Mesodermal cell (in vitro differentiated cells): Measurements from ENCODE around the gene NOP9.
A peak's percentile ranks its signal among the peaks of the same experiment; 100 is the strongest.
"Not testable (repeated sequence)": the region's sequence is repeated elsewhere in the genome, so short reads cannot be mapped to it uniquely, and the experiment has no call there.

Experiments used
- H3K27ac ChIP-seq: 2 replicates; pipeline ENCODE4 v1.7.0; 2013; ENCODE audit warnings: mild to moderate bottlenecking, low read depth, low read length, moderate library complexity; ENCODE audit not compliant: severe bottlenecking
- H3K36me3 ChIP-seq: 2 replicates; pipeline ENCODE4 v1.7.1; 2013; ENCODE audit warnings: mild to moderate bottlenecking, low read length, moderate library complexity; ENCODE audit not compliant: control insufficient read depth, insufficient read depth
- H3K4me1 ChIP-seq: one replicate; pipeline ENCODE4 v1.7.1; 2013; ENCODE audit warnings: mild to moderate bottlenecking, low read length; ENCODE audit not compliant: insufficient read depth, control insufficient read depth, poor library complexity, severe bottlenecking
- H3K4me3 ChIP-seq: 2 replicates; pipeline ENCODE4 v1.7.0; 2013; ENCODE audit warnings: low read length, control low read depth, mild to moderate bottlenecking; ENCODE audit not compliant: insufficient read depth, poor library complexity, severe bottlenecking; ENCODE audit errors: extremely low read depth
- H3K9me3 ChIP-seq: 2 replicates; pipeline ENCODE4 v1.7.1; 2013; ENCODE audit warnings: mild to moderate bottlenecking, low read length, moderate library complexity; ENCODE audit not compliant: control insufficient read depth
- WGBS, 2 experiments: methylation state at CpG; one replicate each; pipeline ENCODE4 v1.1.5; 2013; ENCODE audit warnings: missing lambda C conversion rate in 2 of 2; ENCODE audit not compliant: insufficient coverage in 2 of 2; 5-methylcytosine and 5-hydroxymethylcytosine counted together

The NOP9 gene

GRCh38 chr14:24339284-24340151 is 39.9 kb downstream of the NOP9 start, which contains the start of gene RIPK3:
Gene RIPK3, minus strand, starts transcription at chr14:24339991. Its CDS starts 165 bp downstream, at chr14:24339826.
- Histone ChIP-seq H3K9me3 (no peaks in the 10 kb centered on the region), H3K4me3 (peak within 1 kb of the TSS; percentile 29), H3K4me1 (peaks cover 5% of the 10 kb centered on the region), H3K36me3 (no peaks in the 10 kb centered on the region), H3K27ac (no peak within 1 kb of the TSS)
- WGBS, 2 experiments: 14 to 16% methylated on average over 24 to 28 of the region's 51 CpGs

- Histone ChIP-seq H3K27ac (no peak overlapping the region), H3K36me3 (no peaks in the 10 kb centered on the region), H3K4me1 (peaks cover 2% of the 10 kb centered on the region), H3K9me3 (no peaks in the 10 kb centered on the region), H3K4me3 (no peak overlapping the region)
- 57 to 100% methylated on average over 1 of the region's 1 CpG for WGBS, 2 experiments
These were observed 41.0 kb downstream of the NOP9 start for GRCh38 chr14:24340606-24341005.

GRCh38 chr14:24342889-24343288 is 43.2 kb downstream of the NOP9 start:
- no peak overlapping the region for H3K4me3 ChIP-seq
- H3K4me1 ChIP-seq: no peaks in the 10 kb centered on the region
- no peaks in the 10 kb centered on the region for H3K36me3 ChIP-seq
- H3K9me3 ChIP-seq: no peaks in the 10 kb centered on the region
- 100% methylated on average over 1 of the region's 4 CpGs for WGBS, 2 experiments
- H3K27ac ChIP-seq: no peak overlapping the region

GRCh38 chr14:24343795-24344660 is 44.4 kb downstream of the NOP9 start:
- no peak overlapping the region for H3K4me3 ChIP-seq
- H3K36me3 ChIP-seq: no peaks in the 10 kb centered on the region
- no peaks in the 10 kb centered on the region for H3K4me1 ChIP-seq
- H3K27ac ChIP-seq: no peak overlapping the region
- no peaks in the 10 kb centered on the region for H3K9me3 ChIP-seq
- 78 to 80% methylated on average over 2 to 5 of the region's 7 CpGs for WGBS, 2 experiments

GRCh38 chr14:24347134-24347533 is 47.5 kb downstream of the NOP9 start:
- H3K27ac ChIP-seq: no peak overlapping the region
- 50 to 67% methylated on average over 1 of the region's 1 CpG for WGBS, 2 experiments
- no peaks in the 10 kb centered on the region for H3K4me1 ChIP-seq
- no peaks in the 10 kb centered on the region for H3K36me3 ChIP-seq
- H3K9me3 ChIP-seq: no peaks in the 10 kb centered on the region
- H3K4me3 ChIP-seq: no peak overlapping the region

- H3K4me3 ChIP-seq: no peak overlapping the region
- H3K9me3 ChIP-seq: no peaks in the 10 kb centered on the region
- no peak overlapping the region for H3K27ac ChIP-seq
- WGBS, 2 experiments: 94 to 100% methylated on average over 2 of the region's 2 CpGs
- H3K36me3 ChIP-seq: no peaks in the 10 kb centered on the region
- no peaks in the 10 kb centered on the region for H3K4me1 ChIP-seq
These were observed 48.5 kb downstream of the NOP9 start for GRCh38 chr14:24348186-24348585.

- no peak overlapping the region for H3K27ac ChIP-seq
- 57 to 73% methylated on average over 5 of the region's 5 CpGs for WGBS, 2 experiments
- no peaks in the 10 kb centered on the region for H3K36me3 ChIP-seq
- no peaks in the 10 kb centered on the region for H3K4me1 ChIP-seq
- H3K4me3 ChIP-seq: no peak overlapping the region
- no peaks in the 10 kb centered on the region for H3K9me3 ChIP-seq
These were observed 50.1 kb downstream of the NOP9 start for GRCh38 chr14:24349742-24350141.

- H3K36me3 ChIP-seq: no peaks in the 10 kb centered on the region
- WGBS, 2 experiments: 18 to 30% methylated on average over 3 to 4 of the region's 4 CpGs
- H3K9me3 ChIP-seq: no peaks in the 10 kb centered on the region
- no peak overlapping the region for H3K4me3 ChIP-seq
- H3K27ac ChIP-seq: no peak overlapping the region
- H3K4me1 ChIP-seq: no peaks in the 10 kb centered on the region
These were observed 51.9 kb downstream of the NOP9 start for GRCh38 chr14:24351517-24351916.

GRCh38 chr14:24353559-24354481 is 54.2 kb downstream of the NOP9 start:
- H3K4me3 ChIP-seq: no peak overlapping the region
- no peaks in the 10 kb centered on the region for H3K36me3 ChIP-seq
- no peaks in the 10 kb centered on the region for H3K9me3 ChIP-seq
- no peaks in the 10 kb centered on the region for H3K4me1 ChIP-seq
- no peak overlapping the region for H3K27ac ChIP-seq
- WGBS, 2 experiments: 90 to 92% methylated on average over 3 of the region's 5 CpGs

GRCh38 chr14:24354482-24354825 is 54.8 kb downstream of the NOP9 start:
- H3K9me3 ChIP-seq, H3K36me3 ChIP-seq, H3K4me1 ChIP-seq, H3K4me3 ChIP-seq, H3K27ac ChIP-seq: not testable (repeated sequence)
- 80% methylated on average over 1 of the region's 3 CpGs; no CpG with 5 or more reads in 1 of the 2 experiments for WGBS, 2 experiments
